ENCODE data around the gene PIKFYVE.

- TF ChIP-seq CTCF (conservative IDR thresholded peaks at IDR 0.05; ENCODE audit: low read length): no peak
- TF ChIP-seq EZH2phosphoT487 (IDR thresholded peaks at IDR 0.05; ENCODE audit: borderline replicate concordance, low read depth, low read length): no peak
Measured at GRCh38 chr2:208279236-208279635, 13.2 kb downstream of the PIKFYVE start.

Measured in OCI-LY7 (cell line).